DOHH2 (cell line): ENCODE measurements around the gene MACROD2.

Experiments
- EZH2phosphoT487 ChIP-seq: fragments of 200-600 bp; sonication (generic); IDR thresholded peaks from 2 replicates; pipeline ENCODE4 v1.6.1; 2017; ENCODE audit warnings: borderline replicate concordance, mild to moderate bottlenecking, antibody characterized with exemption, low read length, moderate library complexity, mixed read lengths
- TF ChIP-seq, protein P1 (sequence below): fragments of 200-600 bp; sonication (generic); IDR thresholded peaks from one replicate; pipeline ENCODE4 v1.5.1; 2014; ENCODE audit warnings: antibody characterized with exemption, mild to moderate bottlenecking, low read depth, low read length; ENCODE audit not compliant: poor library complexity, severe bottlenecking

DNA sequence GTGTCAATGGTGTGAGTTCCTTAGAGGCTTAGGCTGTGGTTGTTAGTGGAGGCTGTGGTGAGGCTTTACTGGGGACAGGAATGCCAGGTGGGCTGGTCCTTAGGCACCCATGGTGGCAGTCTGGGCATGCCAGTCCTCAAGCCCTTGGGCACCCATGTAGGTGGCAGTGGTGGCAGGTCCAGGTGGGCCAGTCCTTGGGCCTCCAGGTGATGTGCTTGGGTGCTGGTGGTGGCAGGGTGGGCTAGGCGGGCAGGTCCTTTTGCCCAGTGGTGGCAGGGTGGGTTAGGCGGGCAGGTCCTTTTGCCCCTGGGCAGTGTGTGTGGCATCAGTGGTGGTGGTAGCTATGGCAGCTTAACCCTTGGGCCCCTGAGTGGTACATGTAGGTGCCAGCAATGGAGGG, 208.3 kb downstream of the MACROD2 start:
- TF ChIP-seq, protein P1, sequence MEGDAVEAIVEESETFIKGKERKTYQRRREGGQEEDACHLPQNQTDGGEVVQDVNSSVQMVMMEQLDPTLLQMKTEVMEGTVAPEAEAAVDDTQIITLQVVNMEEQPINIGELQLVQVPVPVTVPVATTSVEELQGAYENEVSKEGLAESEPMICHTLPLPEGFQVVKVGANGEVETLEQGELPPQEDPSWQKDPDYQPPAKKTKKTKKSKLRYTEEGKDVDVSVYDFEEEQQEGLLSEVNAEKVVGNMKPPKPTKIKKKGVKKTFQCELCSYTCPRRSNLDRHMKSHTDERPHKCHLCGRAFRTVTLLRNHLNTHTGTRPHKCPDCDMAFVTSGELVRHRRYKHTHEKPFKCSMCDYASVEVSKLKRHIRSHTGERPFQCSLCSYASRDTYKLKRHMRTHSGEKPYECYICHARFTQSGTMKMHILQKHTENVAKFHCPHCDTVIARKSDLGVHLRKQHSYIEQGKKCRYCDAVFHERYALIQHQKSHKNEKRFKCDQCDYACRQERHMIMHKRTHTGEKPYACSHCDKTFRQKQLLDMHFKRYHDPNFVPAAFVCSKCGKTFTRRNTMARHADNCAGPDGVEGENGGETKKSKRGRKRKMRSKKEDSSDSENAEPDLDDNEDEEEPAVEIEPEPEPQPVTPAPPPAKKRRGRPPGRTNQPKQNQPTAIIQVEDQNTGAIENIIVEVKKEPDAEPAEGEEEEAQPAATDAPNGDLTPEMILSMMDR, result no peak
- no peak for TF ChIP-seq EZH2phosphoT487
